HFFc6 (cell line): ENCODE data around the gene ATXN10. TPM values are rescaled to one million over a fixed set of nuclear protein-coding genes. Genes with fewer than 3 reads are reported as not detected.
"Not testable (repeated sequence)": the region's sequence is repeated elsewhere in the genome, so short reads cannot be mapped to it uniquely, and the experiment has no call there.

ENCODE experiments used
- DNase-seq: peaks from one replicate; pipeline ENCODE4 v3.0.0-alpha.2; 2018
- H3K27ac Mint-ChIP-seq: 2 replicates; pipeline ENCODE4 v1.8.0; 2020; ENCODE audit warnings: mild to moderate bottlenecking, mixed read lengths
- H3K27me3 Mint-ChIP-seq: 2 replicates; pipeline ENCODE4 v1.8.0; 2021; ENCODE audit warnings: mild to moderate bottlenecking, moderate library complexity, mixed read lengths; ENCODE audit not compliant: insufficient read depth
- H3K36me3 Mint-ChIP-seq: 2 replicates; pipeline ENCODE4 v1.8.0; 2021; ENCODE audit warnings: low read depth, mixed read lengths
- H3K4me1 Mint-ChIP-seq: 2 replicates; pipeline ENCODE4 v1.8.0; 2020; ENCODE audit warnings: low read depth, mixed read lengths
- H3K4me3 Mint-ChIP-seq: 2 replicates; pipeline ENCODE4 v1.8.0; 2020; ENCODE audit warnings: mild to moderate bottlenecking, moderate library complexity, mixed read lengths
- H3K9me3 Mint-ChIP-seq: 2 replicates; pipeline ENCODE4 v1.8.0; 2020; ENCODE audit warnings: mild to moderate bottlenecking, mixed read lengths
- total RNA-seq, 6 experiments: library from RNA; stranded (reverse); fragmentation: NEBNext Ultra II Directional; extraction: Animal tissue kit (Norgen Biotek cat#: 25700); gene quantifications; 2 replicates in 1 of 6; 3 replicates in 5 of 6; pipeline ENCODE4 v1.2.3, GENCODE V29; 2021
- TF ChIP-seq, protein P1 (sequence below): fragments of 200-600 bp; sonication (generic); IDR thresholded peaks from 2 replicates; pipeline ENCODE4 v1.5.0; 2021; ENCODE audit warnings: antibody characterized with exemption, mild to moderate bottlenecking

ATXN10 gene
- total RNA-seq, 6 experiments from 2014 or later: 287 to 426 (median 370) TPM

DNA sequence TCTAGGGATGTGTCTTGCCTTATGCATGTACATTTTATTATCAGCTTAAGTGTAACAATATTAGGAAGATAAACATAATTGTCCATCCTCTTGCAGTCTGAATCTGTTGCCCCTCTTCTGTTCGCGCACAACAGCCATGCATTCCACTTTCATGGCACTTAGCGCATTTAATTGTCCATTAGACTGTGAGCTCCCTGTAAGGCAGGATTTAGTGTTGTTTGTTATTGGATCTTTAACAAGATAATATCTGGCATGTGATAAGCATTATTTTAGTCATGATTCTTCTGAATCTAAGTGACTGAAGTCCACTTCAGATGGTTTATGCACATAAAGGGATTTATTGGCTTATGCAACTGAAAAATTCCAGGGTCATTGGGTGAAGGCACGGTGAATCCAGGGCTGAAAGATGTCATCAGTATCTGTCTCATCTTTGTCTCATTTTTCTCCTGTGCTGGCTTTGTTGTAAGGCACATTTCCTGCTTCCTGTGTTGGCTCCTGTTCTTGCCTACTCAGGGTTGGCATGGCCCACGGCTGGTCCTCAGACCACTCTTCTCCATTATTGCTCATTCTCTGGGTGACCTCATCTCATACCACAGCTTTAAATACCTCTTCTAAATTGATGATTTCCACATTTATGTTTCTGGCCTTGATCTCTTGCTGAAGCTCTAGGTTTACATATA lies 37.6 kb downstream of the ATXN10 start:
- TF ChIP-seq, protein P1, sequence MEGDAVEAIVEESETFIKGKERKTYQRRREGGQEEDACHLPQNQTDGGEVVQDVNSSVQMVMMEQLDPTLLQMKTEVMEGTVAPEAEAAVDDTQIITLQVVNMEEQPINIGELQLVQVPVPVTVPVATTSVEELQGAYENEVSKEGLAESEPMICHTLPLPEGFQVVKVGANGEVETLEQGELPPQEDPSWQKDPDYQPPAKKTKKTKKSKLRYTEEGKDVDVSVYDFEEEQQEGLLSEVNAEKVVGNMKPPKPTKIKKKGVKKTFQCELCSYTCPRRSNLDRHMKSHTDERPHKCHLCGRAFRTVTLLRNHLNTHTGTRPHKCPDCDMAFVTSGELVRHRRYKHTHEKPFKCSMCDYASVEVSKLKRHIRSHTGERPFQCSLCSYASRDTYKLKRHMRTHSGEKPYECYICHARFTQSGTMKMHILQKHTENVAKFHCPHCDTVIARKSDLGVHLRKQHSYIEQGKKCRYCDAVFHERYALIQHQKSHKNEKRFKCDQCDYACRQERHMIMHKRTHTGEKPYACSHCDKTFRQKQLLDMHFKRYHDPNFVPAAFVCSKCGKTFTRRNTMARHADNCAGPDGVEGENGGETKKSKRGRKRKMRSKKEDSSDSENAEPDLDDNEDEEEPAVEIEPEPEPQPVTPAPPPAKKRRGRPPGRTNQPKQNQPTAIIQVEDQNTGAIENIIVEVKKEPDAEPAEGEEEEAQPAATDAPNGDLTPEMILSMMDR: no peak
- DNase-seq: peak; percentile 77
- Mint-ChIP-seq H3K4me1 (peaks cover 76% of the 10 kb centered on the region), H3K27ac (peak overlapping the region; percentile 85), H3K36me3 (peaks cover 71% of the 10 kb centered on the region), H3K27me3 (peaks cover 3% of the 10 kb centered on the region), H3K4me3 (peak overlapping the region; percentile 61), H3K9me3 (no peaks in the 10 kb centered on the region)

DNA sequence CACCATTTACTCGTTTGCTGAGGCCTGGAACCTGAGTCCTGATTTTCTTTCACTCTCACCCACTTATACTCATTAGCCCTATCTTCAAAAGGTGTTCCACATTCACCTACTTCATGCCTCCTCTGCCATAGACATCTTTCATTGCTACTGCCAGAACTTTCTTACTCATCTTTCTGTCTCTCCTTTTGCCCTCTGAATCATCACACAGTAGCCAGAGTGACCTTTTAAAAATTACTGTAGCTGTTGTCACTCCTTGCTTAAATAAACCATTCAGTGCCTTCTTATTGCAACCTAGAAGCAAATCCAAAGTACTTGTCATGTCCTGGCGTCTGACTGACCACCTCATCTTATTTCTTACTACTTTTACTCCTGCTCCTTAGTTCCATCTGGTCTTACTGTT lies 38.2 kb downstream of the ATXN10 start:
- TF ChIP-seq, protein P1: no peak
- peak; percentile 81 for DNase-seq
- peaks cover 68% of the 10 kb centered on the region for H3K36me3 Mint-ChIP-seq
- H3K4me1 Mint-ChIP-seq: peaks cover 73% of the 10 kb centered on the region
- H3K9me3 Mint-ChIP-seq: no peaks in the 10 kb centered on the region
- H3K4me3 Mint-ChIP-seq: peak overlapping the region; percentile 61
- H3K27ac Mint-ChIP-seq: peak overlapping the region; percentile 85
- H3K27me3 Mint-ChIP-seq: peaks cover 2% of the 10 kb centered on the region; the same call in 1 of the 2 replicates

DNA sequence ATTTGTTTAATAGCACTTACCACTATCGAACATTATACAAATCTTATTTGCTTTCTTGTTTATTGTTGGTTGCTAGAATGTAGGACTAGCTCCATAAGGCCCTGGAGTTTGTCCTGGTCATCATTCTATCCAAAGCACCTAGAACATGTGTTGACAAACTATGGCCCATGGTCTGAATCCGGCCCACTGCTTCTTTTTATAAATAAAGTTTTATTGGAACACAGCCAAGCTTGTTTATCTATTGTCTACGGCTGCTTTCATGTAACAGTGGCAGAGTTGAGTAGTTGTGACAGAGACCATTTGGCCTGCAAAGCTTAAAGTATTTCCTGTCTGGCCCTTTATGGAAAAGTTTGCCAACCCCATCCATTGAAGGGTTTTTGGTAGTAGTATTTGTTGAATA lies 38.8 kb downstream of the ATXN10 start:
- peak overlapping the region; percentile 85 for H3K27ac Mint-ChIP-seq
- H3K4me1 Mint-ChIP-seq: peaks cover 73% of the 10 kb centered on the region
- H3K36me3 Mint-ChIP-seq: peaks cover 69% of the 10 kb centered on the region

DNA sequence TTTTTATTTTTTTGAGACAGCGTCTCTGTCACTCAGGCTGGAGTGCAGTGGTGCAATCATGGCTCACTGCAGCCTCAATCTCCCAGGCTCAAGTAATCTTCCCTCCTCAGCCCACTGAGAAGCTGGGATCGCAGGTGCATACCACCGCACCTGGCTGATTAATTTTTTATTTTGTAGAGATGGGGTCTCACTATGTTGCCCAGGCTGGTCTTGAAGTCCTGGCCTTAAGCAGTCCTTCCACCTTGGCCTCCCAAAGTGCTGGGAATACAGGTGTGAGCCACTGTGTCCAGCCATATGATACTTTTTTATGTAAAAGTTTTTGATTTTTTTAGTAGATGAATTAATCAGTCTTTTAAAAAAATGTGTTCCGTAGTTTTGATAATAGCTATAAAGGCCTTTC lies 42.8 kb downstream of the ATXN10 start:
- H3K36me3 Mint-ChIP-seq: peaks cover 61% of the 10 kb centered on the region
- H3K4me3 Mint-ChIP-seq, H3K9me3 Mint-ChIP-seq, H3K27me3 Mint-ChIP-seq, DNase-seq, H3K27ac Mint-ChIP-seq: not testable (repeated sequence)
- peaks cover 71% of the 10 kb centered on the region for H3K4me1 Mint-ChIP-seq

More for the DNA sequence above, 38.8 kb downstream of the ATXN10 start:
- H3K4me3 Mint-ChIP-seq: peak overlapping the region; percentile 61; the same call in 1 of the 2 replicates
- DNase-seq: no peak
- TF ChIP-seq, protein P1: no peak
- H3K9me3 Mint-ChIP-seq: no peaks in the 10 kb centered on the region
- H3K27me3 Mint-ChIP-seq: peaks cover 2% of the 10 kb centered on the region; the same call in 1 of the 2 replicates

DNA sequence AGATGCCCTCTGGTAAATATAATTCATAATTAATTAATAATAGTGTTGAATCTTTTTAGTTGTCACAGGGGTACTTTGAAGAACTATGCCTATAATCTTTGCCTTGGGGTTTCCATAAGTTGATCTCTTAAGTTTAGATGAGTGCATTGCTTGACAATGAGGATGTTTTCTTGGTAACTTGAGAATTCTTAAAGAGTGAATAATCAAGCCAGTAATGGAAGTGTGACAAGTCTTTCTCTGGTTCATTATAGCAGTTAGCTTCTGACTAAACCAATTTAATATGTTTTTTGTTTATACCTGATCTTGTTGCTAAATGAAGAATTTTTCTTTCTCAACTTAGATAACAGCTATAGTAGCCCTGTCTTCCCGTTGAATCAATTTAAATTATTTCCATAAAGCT lies 46.2 kb downstream of the ATXN10 start:
- H3K27ac Mint-ChIP-seq: peak overlapping the region; percentile 75
- DNase-seq: peak; percentile 80
- peaks cover 1% of the 10 kb centered on the region for H3K27me3 Mint-ChIP-seq
- H3K36me3 Mint-ChIP-seq: peaks cover 79% of the 10 kb centered on the region
- H3K4me3 Mint-ChIP-seq: peak overlapping the region; percentile 40
- TF ChIP-seq, protein P1: no peak
- peaks cover 74% of the 10 kb centered on the region for H3K4me1 Mint-ChIP-seq
- H3K9me3 Mint-ChIP-seq: no peaks in the 10 kb centered on the region

DNA sequence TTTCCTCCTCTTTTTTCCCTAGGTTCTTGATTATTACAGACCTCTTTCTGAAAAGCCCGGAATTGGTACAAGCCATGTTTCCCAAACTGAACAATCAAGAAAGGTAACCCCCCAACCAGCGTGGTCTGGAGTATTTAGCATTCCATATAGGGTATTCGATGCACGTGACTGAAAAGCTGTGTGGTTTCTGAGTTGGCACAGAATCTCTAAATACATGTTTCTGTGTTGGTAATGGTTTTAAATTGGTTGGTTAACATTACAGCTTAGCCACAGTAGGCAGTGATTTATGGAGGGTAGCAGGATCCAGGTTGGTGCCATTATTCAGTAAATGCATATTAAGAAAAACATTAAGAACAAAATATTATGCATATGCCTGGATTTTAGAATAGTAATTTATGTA lies 46.8 kb downstream of the ATXN10 start:
- peak overlapping the region; percentile 75 for H3K27ac Mint-ChIP-seq
- TF ChIP-seq, protein P1: no peak
- no peak for DNase-seq
- peaks cover 78% of the 10 kb centered on the region for H3K36me3 Mint-ChIP-seq
- peaks cover 70% of the 10 kb centered on the region for H3K4me1 Mint-ChIP-seq
- peak overlapping the region; percentile 40 for H3K4me3 Mint-ChIP-seq
- H3K9me3 Mint-ChIP-seq: no peaks in the 10 kb centered on the region
- peaks cover 1% of the 10 kb centered on the region for H3K27me3 Mint-ChIP-seq
